Measurements from ENCODE around the gene RASSF5. TPM values are rescaled to one million over a fixed set of nuclear protein-coding genes. Genes with fewer than 3 reads are reported as not detected.
"Not testable (repeated sequence)": the region's sequence is repeated elsewhere in the genome, so short reads cannot be mapped to it uniquely, and the experiment has no call there.

The RASSF5 gene
- total and polyA plus RNA-seq, 8 donors, result 6.7 to 22.3 (median 12.5) TPM

GRCh38 chr1:206579747-206580437 is 72.6 kb downstream of the RASSF5 start:
- Histone ChIP-seq H3K9me3 (no peaks in the 10 kb centered on the region), H3K4me1 (peaks cover 0 to 4% (median 0%) of the 10 kb centered on the region in 3 donors), H3K4me3 (no peak overlapping the region), H3K27me3 (no peaks in the 10 kb centered on the region), H3K27ac (peak overlapping the region in 2 of 4 donors; percentile 57 to 64), H3K36me3 (peaks cover 0 to 8% (median 0%) of the 10 kb centered on the region in 3 donors)
- TF ChIP-seq CTCF (IDR thresholded peaks at IDR 0.05), result no peak
- FAIRE-seq, result no peak
- ATAC-seq, result peak in 3 of 4 donors; percentile 6 to 54 (median 40)
- DNase-seq, result peak in 1 of 6 donors; percentile 76
- intact Hi-C loops (cut with DNase I), result loop anchor here in 2 of 3 donors (5.0 kb wide), 3 partner anchors 33 to 93 kb away; no protein-coding TSS in a partner anchor
- 81 to 84% methylated on average over 11 of the region's 11 CpGs for WGBS, 2 donors

GRCh38 chr1:206580438-206581113 is 73.2 kb downstream of the RASSF5 start:
- no peaks in the 10 kb centered on the region for H3K27me3 ChIP-seq
- peaks cover 0 to 4% (median 0%) of the 10 kb centered on the region in 3 donors for H3K4me1 ChIP-seq
- DNase-seq, result no peak
- no peak for ATAC-seq
- no peak for FAIRE-seq
- H3K9me3 ChIP-seq, result no peaks in the 10 kb centered on the region
- 92 to 96% methylated on average over 8 of the region's 8 CpGs for WGBS, 2 donors
- intact Hi-C loops (cut with DNase I), result loop anchor here in 2 of 3 donors (5.0 kb wide), 3 partner anchors 33 to 93 kb away; no protein-coding TSS in a partner anchor
- no peak for TF ChIP-seq CTCF (IDR thresholded peaks at IDR 0.05)
- no peak overlapping the region for H3K4me3 ChIP-seq
- peak overlapping the region in 2 of 4 donors; percentile 57 to 64 for H3K27ac ChIP-seq
- H3K36me3 ChIP-seq, result peaks cover 0 to 15% (median 0%) of the 10 kb centered on the region in 3 donors

GRCh38 chr1:206581114-206581497 is 73.8 kb downstream of the RASSF5 start:
- not testable (repeated sequence) for H3K9me3 ChIP-seq, H3K27me3 ChIP-seq, H3K4me3 ChIP-seq, FAIRE-seq, H3K4me1 ChIP-seq, ATAC-seq, DNase-seq
- 93 to 96% methylated on average over 7 of the region's 7 CpGs for WGBS, 2 donors
- intact Hi-C loops (cut with DNase I), result loop anchor here in 2 of 3 donors (5.0 kb wide), 3 partner anchors 34 to 94 kb away; no protein-coding TSS in a partner anchor
- Histone ChIP-seq H3K36me3 (peaks cover 0 to 16% (median 0%) of the 10 kb centered on the region in 3 donors), H3K27ac (peak overlapping the region in 1 of 4 donors; percentile 64)

GRCh38 chr1:206581571-206581981 is 74.2 kb downstream of the RASSF5 start:
- 72 to 73% methylated on average over 10 of the region's 10 CpGs for WGBS, 2 donors
- intact Hi-C loops (cut with DNase I), result loop anchor here in 2 of 3 donors (5.0 kb wide), 3 partner anchors 34 to 94 kb away; no protein-coding TSS in a partner anchor
- peaks cover 0 to 16% (median 0%) of the 10 kb centered on the region in 3 donors for H3K36me3 ChIP-seq
- no peak overlapping the region for H3K4me3 ChIP-seq
- peak in 1 of 4 donors; percentile 19 for ATAC-seq
- H3K27me3 ChIP-seq, result no peaks in the 10 kb centered on the region
- peak in 1 of 6 donors; percentile 50 for DNase-seq
- peaks cover 0 to 4% (median 0%) of the 10 kb centered on the region in 3 donors for H3K4me1 ChIP-seq
- no peak for TF ChIP-seq CTCF (IDR thresholded peaks at IDR 0.05)
- no peak for FAIRE-seq
- H3K9me3 ChIP-seq, result no peaks in the 10 kb centered on the region
- H3K27ac ChIP-seq, result no peak overlapping the region

GRCh38 chr1:206582537-206582936 is 75.2 kb downstream of the RASSF5 start:
- intact Hi-C loops (cut with DNase I), result loop anchor here in 2 of 3 donors (5.0 kb wide), 3 partner anchors 35 to 95 kb away; no protein-coding TSS in a partner anchor
- Histone ChIP-seq H3K9me3 (no peaks in the 10 kb centered on the region), H3K27ac (no peak overlapping the region), H3K4me1 (no peaks in the 10 kb centered on the region), H3K36me3 (peaks cover 0 to 16% (median 0%) of the 10 kb centered on the region in 3 donors), H3K4me3 (no peak overlapping the region), H3K27me3 (no peaks in the 10 kb centered on the region)
- no peak for DNase-seq
- no peak for ATAC-seq
- WGBS, 2 donors, result 79 to 80% methylated on average over 5 of the region's 5 CpGs
- FAIRE-seq, result no peak
- no peak for TF ChIP-seq CTCF (IDR thresholded peaks at IDR 0.05)
